Rectal smooth muscle tissue (tissue), 1 donor: ENCODE results near the gene MYO1E.
"Not testable (repeated sequence)": the region's sequence is repeated elsewhere in the genome, so short reads cannot be mapped to it uniquely, and the experiment has no call there.

Experiments
- H3K27ac ChIP-seq: one replicate; pipeline ENCODE4 v1.7.0; 2013; ENCODE audit warnings: low read depth, low read length, inconsistent platforms
- H3K27me3 ChIP-seq: one replicate; pipeline ENCODE4 v1.7.0; 2013; ENCODE audit warnings: low read length; ENCODE audit not compliant: control insufficient read depth, insufficient read depth
- H3K36me3 ChIP-seq: one replicate; pipeline ENCODE4 v1.7.0; 2013; ENCODE audit warnings: low read length; ENCODE audit not compliant: control insufficient read depth, insufficient read depth
- H3K4me1 ChIP-seq: one replicate; pipeline ENCODE4 v1.7.0; 2013; ENCODE audit warnings: low read length; ENCODE audit not compliant: control insufficient read depth, insufficient read depth
- H3K4me3 ChIP-seq: one replicate; pipeline ENCODE4 v1.7.0; 2013; ENCODE audit warnings: low read length
- H3K9ac ChIP-seq: one replicate; pipeline ENCODE4 v1.7.0; 2013; ENCODE audit warnings: low read length

Gene MYO1E

DNA sequence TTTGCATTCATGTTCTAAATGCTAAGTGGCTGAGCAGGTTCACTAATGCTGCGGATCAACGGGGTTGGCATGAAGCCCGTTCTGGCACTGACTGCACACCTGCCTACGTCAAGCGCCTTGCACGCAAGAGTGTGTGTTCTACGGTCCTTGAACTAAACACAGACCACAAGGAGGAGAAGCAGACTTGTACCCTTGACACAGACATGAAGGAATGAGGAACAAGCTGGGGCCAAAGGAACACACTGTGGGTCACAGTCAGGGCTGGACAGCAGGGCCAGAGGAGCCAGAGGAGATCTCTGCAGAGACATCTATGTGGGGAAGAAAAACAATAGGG is 214.0 kb downstream of the MYO1E start:
- H3K9ac ChIP-seq = no peak overlapping the region
- no peak overlapping the region for H3K27ac ChIP-seq
- peaks cover 13% of the 10 kb centered on the region for H3K36me3 ChIP-seq

GRCh38 chr15:59157840-59158700 is 214.6 kb downstream of the MYO1E start:
- Histone ChIP-seq H3K36me3 (peaks cover 18% of the 10 kb centered on the region), H3K4me1 (no peaks in the 10 kb centered on the region), H3K9ac (no peak overlapping the region), H3K27me3 (no peaks in the 10 kb centered on the region), H3K4me3 (no peak overlapping the region), H3K27ac (no peak overlapping the region)

More for the DNA sequence above, 214.0 kb downstream of the MYO1E start:
- Histone ChIP-seq H3K4me3 (no peak overlapping the region), H3K4me1 (no peaks in the 10 kb centered on the region), H3K27me3 (no peaks in the 10 kb centered on the region)

DNA sequence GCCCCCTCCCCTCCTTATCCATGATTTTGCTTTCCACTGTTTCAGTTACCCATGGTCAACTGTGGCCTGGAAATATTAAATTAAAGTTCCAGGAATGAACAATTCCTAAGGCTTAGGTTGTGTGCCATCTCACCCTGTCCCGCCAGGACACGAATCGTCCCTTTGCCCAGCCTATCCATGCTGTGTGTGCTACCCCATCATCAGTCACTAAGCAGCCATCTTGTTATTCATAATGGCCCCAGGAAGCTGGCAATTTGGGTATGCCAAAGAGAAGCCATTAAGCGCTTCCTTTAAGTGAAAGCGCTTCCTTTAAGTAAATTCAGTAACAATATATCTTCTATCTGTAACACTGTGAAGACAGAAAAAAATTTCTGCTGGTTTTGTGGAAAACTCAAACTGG is 215.3 kb downstream of the MYO1E start:
- H3K4me3 ChIP-seq = no peak overlapping the region

DNA sequence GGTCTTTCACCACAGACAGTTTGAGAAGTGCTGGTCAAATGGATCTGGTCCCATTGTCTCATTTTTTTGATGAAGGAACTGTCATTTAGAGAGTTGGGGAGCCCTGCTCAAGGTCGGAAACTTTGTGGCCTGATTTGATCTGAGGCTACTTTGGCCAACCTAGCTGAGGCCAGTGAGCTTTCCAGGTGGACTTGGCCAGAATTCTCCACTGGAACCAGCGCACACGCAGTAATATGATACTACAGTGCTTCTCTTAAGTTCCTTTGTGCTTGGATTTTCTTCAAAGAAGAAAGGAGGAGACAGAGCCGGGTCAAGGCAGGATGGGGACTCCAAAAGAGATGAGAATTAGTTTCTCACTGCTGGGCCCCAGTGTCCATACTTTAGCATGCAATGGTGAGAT is 217.2 kb downstream of the MYO1E start:
- H3K36me3 ChIP-seq = peaks cover 19% of the 10 kb centered on the region
- no peak overlapping the region for H3K27ac ChIP-seq
- H3K4me3 ChIP-seq = no peak overlapping the region
- no peak overlapping the region for H3K9ac ChIP-seq
- H3K27me3 ChIP-seq = no peaks in the 10 kb centered on the region
- no peaks in the 10 kb centered on the region for H3K4me1 ChIP-seq

More for the DNA sequence above, 215.3 kb downstream of the MYO1E start:
- no peaks in the 10 kb centered on the region for H3K4me1 ChIP-seq
- H3K36me3 ChIP-seq = peaks cover 18% of the 10 kb centered on the region
- H3K27ac ChIP-seq = no peak overlapping the region
- H3K27me3 ChIP-seq = no peaks in the 10 kb centered on the region
- no peak overlapping the region for H3K9ac ChIP-seq

GRCh38 chr15:59154243-59154642 is 218.4 kb downstream of the MYO1E start:
- H3K27me3 ChIP-seq = no peaks in the 10 kb centered on the region
- no peak overlapping the region for H3K27ac ChIP-seq
- peaks cover 23% of the 10 kb centered on the region for H3K36me3 ChIP-seq
- H3K9ac ChIP-seq = no peak overlapping the region
- no peaks in the 10 kb centered on the region for H3K4me1 ChIP-seq
- no peak overlapping the region for H3K4me3 ChIP-seq

DNA sequence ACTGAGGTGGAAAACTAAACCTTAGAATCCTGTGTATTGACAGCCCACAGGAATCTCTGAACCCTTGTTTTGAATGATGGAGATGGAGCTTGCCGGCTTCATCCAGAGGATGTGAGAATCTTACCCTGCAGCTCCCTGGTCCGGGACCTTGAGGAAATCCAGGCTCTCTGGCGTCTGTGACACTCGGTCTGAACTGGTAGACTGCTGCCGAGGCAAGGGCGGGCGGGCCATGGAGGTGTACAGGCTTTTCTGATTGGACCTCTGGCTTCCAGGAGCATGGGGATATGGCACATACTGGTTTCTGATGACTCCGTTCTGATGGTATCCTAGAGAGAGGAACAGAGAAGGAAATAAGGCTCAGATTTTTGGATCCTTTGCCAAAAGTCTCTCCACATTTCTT is 219.2 kb downstream of the MYO1E start:
- Histone ChIP-seq H3K9ac (no peak overlapping the region), H3K36me3 (peaks cover 18% of the 10 kb centered on the region), H3K4me3 (no peak overlapping the region), H3K27me3 (no peaks in the 10 kb centered on the region), H3K4me1 (no peaks in the 10 kb centered on the region), H3K27ac (no peak overlapping the region)

DNA sequence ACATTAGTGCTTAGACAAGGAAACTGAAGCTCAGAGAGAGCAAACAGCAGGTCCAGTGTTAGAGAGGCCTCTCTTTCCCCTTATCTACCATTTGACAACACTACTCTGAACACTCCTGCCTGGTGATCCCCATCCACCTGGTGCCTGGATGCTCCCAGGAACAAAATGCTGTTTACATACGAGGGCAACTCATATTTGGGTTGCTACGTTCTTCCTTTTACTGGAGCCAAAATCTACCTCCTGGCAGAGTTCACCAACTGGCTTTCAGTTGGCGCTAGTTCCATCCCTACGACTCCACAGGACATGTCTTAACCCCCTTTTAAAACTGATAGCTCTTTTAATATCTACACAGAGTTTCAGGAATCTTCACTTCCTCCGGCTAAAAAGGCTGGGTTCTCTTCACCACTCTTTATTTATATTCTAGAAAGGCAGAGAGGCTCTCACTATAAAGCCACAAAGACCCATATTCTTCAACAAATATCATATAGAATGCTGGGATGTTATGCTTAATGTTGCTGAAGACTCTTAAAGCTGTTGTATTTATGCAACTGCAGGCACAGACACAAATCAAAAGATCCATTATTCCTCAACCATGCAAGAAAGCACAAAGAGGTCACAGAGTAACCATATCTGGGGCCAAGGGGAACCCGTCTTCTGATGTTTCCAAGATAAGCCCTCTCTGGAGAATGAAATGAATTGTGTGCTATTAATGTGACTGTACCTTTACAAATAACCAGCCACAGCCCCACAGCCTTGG is 219.8 kb downstream of the MYO1E start:
- H3K4me3 ChIP-seq = no peak overlapping the region
- H3K36me3 ChIP-seq = peaks cover 14% of the 10 kb centered on the region
- H3K9ac ChIP-seq = no peak overlapping the region
- H3K4me1 ChIP-seq = no peaks in the 10 kb centered on the region
- H3K27me3 ChIP-seq = no peaks in the 10 kb centered on the region
- no peak overlapping the region for H3K27ac ChIP-seq

DNA sequence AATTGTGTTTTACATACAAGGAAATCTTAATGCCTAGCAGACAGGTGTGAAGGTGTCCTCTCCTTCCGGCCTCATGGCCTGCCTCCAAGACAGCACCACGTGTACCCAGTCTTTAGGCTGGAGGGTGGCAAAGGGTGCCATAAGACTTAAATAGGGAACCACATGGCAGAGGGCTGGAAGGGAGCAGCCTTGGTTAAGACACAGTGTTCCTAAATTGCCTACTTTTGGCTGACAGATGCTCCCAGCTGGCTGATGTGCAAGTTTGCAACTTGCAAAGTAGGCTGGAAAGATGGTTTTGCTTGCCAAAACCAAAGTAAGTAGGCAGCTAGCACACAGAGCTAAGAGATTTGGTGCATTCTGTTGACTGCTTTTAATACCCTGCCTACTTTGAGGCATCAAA is 222.5 kb downstream of the MYO1E start:
- Histone ChIP-seq H3K4me3 (no peak overlapping the region), H3K27ac (no peak overlapping the region), H3K9ac (no peak overlapping the region), H3K4me1 (no peaks in the 10 kb centered on the region), H3K36me3 (peaks cover 16% of the 10 kb centered on the region), H3K27me3 (no peaks in the 10 kb centered on the region)

DNA sequence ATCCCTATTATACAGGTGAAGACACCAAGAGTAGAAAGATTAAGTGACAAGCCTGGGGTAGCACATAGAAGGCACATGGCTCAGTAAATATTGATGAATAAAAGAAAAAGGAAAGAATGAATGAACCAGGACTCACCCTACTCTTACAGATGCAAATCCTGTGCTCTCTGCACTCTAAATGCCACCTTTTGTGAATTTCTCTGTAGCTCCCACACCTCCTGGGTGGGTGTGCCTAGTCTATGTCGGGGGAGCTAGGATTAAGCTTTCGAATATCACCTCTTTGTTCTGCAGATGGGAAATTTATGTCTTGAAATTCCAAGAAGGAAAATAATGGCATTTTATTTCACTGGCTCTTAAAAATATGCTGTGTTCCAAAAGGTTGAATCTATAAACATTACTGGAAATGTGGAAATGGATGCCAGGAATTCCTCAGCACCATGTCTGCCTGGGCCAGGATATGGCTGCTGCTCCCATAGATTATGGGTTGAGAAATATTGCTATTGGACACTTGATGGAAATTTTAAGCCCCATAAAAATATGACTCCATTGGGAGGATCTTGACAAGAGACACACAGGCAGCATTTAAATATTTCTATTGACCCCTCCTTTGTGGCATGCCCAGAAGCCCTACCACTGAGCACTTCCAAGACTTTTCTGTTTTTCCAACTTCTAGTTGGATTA is 224.4 kb downstream of the MYO1E start:
- no peak overlapping the region for H3K4me3 ChIP-seq
- no peaks in the 10 kb centered on the region for H3K27me3 ChIP-seq
- H3K9ac ChIP-seq = no peak overlapping the region
- peaks cover 16% of the 10 kb centered on the region for H3K36me3 ChIP-seq
- no peak overlapping the region for H3K27ac ChIP-seq
- no peaks in the 10 kb centered on the region for H3K4me1 ChIP-seq

DNA sequence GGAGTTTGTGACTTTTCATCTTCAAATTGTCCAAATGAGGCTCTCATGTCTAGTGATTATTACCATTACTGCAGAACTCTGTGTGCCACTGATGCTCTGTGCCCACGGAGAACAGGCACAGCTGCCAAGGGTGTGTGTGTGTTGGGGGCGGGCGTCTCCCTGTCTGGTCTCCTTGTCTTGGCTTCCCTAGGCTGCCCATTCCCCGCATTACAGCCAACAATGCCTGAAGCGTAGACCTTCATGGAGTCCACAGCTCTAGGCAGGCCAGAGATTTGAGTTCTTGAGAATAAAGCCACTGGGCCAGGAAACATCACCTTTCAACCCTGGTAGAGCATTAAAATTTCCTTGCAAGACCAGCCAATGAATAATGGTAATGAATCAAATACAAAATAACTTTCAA is 225.0 kb downstream of the MYO1E start:
- Histone ChIP-seq H3K4me1 (no peaks in the 10 kb centered on the region), H3K36me3 (peaks cover 17% of the 10 kb centered on the region), H3K27me3 (no peaks in the 10 kb centered on the region), H3K9ac (no peak overlapping the region), H3K4me3 (no peak overlapping the region), H3K27ac (no peak overlapping the region)

DNA sequence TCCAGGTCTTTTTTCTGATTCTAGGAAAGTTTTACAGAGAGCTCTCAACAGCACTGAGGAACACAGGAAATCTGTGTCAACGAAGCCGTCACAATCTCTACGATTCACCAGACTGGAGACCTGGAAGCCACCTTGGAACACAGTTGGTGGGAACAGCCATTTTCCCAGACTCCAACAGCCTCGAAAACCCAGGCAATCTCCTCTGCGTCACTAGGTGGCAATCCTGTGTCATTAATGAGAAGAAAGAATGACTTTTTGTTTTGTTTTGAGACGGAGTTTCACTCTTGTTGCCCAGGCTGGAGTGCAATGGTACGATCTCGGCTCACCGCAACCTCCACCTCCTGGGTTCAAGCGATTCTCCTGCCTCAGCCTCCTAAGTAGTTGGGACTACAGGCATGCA is 228.1 kb downstream of the MYO1E start:
- not testable (repeated sequence) for H3K9ac ChIP-seq, H3K4me3 ChIP-seq, H3K27ac ChIP-seq, H3K4me1 ChIP-seq, H3K27me3 ChIP-seq
- H3K36me3 ChIP-seq = peaks cover 16% of the 10 kb centered on the region

GRCh38 chr15:59143281-59143680 is 229.4 kb downstream of the MYO1E start:
- no peak overlapping the region for H3K9ac ChIP-seq
- no peaks in the 10 kb centered on the region for H3K4me1 ChIP-seq
- peaks cover 16% of the 10 kb centered on the region for H3K36me3 ChIP-seq
- no peak overlapping the region for H3K27ac ChIP-seq
- no peaks in the 10 kb centered on the region for H3K27me3 ChIP-seq
- no peak overlapping the region for H3K4me3 ChIP-seq
